ENCODE data around the gene FHL2. TPM values are rescaled to one million over a fixed set of nuclear protein-coding genes. Genes with fewer than 3 reads are reported as not detected.

Gene FHL2
- total and polyA plus RNA-seq, 9 of the 15 experiments (the other 6 are each of a cell fraction or from before 2014, with no cell fraction given) = 7.5 to 33.1 (median 23.9) TPM

DNA sequence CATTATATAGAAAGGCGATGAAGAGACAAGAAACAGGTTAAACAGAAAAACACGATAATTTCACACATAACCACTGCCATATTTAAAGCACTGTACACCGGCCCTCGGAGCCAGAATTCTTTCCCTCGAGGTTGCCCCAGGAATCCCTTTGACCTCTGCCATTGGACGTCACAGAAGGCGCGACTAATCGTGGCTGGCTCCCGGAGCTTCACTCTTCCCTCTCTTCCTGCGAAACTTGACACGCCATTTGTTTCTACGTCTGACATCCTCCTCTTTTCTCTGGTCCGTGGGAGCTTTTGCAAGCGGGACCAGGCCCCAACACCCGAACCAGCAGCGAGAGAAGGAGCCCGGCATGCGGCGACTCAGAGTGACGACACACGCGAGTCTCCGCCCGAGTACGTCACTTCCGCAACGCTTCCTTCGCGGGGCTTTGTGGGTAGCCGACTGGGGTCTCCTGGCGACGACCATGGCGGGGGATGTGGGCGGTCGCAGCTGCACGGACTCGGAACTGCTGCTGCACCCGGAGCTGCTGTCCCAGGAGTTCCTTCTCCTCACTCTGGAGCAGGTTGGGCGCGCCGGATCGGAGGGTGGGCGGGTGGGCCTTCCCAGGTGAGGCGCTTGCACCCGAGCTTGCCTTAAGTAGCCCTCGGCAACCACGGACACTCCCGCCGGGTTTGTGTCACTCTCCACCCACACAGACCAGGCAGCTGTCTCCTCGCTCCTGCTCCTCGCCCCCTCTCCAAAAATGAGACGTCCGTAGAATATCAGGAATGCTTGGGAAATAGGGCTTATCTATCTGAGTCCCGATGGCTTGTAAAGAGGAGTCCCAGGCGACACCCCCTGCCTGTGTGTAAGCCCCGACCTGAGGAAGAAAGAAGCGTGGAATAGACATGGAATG lies 61.5 kb downstream of the FHL2 start, which contains the start of gene C2orf49 (continued):
- TF ChIP-seq, protein P1, sequence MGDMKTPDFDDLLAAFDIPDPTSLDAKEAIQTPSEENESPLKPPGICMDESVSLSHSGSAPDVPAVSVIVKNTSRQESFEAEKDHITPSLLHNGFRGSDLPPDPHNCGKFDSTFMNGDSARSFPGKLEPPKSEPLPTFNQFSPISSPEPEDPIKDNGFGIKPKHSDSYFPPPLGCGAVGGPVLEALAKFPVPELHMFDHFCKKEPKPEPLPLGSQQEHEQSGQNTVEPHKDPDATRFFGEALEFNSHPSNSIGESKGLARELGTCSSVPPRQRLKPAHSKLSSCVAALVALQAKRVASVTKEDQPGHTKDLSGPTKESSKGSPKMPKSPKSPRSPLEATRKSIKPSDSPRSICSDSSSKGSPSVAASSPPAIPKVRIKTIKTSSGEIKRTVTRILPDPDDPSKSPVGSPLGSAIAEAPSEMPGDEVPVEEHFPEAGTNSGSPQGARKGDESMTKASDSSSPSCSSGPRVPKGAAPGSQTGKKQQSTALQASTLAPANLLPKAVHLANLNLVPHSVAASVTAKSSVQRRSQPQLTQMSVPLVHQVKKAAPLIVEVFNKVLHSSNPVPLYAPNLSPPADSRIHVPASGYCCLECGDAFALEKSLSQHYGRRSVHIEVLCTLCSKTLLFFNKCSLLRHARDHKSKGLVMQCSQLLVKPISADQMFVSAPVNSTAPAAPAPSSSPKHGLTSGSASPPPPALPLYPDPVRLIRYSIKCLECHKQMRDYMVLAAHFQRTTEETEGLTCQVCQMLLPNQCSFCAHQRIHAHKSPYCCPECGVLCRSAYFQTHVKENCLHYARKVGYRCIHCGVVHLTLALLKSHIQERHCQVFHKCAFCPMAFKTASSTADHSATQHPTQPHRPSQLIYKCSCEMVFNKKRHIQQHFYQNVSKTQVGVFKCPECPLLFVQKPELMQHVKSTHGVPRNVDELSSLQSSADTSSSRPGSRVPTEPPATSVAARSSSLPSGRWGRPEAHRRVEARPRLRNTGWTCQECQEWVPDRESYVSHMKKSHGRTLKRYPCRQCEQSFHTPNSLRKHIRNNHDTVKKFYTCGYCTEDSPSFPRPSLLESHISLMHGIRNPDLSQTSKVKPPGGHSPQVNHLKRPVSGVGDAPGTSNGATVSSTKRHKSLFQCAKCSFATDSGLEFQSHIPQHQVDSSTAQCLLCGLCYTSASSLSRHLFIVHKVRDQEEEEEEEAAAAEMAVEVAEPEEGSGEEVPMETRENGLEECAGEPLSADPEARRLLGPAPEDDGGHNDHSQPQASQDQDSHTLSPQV (IDR thresholded peaks at IDR 0.05) = peak; percentile 45; the same call in 1 of the 2 replicates
- TF ChIP-seq FOXK2 (conservative IDR thresholded peaks at IDR 0.05 in 1 of 2, IDR thresholded peaks at IDR 0.05 in 1 of 2; ENCODE audit: low read depth in 2 of 2) (peak; percentile 90 to 92), TSC22D4 (tag; IDR thresholded peaks at IDR 0.05) (no peak), ARID2 (IDR thresholded peaks at IDR 0.05) (no peak), FOXJ3 (CRISPR knock-in tag; IDR thresholded peaks at IDR 0.05) (no peak), MIER1 (IDR thresholded peaks at IDR 0.05; ENCODE audit: low read depth) (no peak), ZNF57 (CRISPR knock-in tag; IDR thresholded peaks at IDR 0.05) (no peak)
- TF ChIP-seq, protein P2, sequence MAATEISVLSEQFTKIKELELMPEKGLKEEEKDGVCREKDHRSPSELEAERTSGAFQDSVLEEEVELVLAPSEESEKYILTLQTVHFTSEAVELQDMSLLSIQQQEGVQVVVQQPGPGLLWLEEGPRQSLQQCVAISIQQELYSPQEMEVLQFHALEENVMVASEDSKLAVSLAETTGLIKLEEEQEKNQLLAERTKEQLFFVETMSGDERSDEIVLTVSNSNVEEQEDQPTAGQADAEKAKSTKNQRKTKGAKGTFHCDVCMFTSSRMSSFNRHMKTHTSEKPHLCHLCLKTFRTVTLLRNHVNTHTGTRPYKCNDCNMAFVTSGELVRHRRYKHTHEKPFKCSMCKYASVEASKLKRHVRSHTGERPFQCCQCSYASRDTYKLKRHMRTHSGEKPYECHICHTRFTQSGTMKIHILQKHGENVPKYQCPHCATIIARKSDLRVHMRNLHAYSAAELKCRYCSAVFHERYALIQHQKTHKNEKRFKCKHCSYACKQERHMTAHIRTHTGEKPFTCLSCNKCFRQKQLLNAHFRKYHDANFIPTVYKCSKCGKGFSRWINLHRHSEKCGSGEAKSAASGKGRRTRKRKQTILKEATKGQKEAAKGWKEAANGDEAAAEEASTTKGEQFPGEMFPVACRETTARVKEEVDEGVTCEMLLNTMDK (IDR thresholded peaks at IDR 0.05; ENCODE audit: borderline replicate concordance, insufficient read depth, low read depth, low read length, poor library complexity, severe bottlenecking) = no peak
- TF ChIP-seq, protein P3, sequence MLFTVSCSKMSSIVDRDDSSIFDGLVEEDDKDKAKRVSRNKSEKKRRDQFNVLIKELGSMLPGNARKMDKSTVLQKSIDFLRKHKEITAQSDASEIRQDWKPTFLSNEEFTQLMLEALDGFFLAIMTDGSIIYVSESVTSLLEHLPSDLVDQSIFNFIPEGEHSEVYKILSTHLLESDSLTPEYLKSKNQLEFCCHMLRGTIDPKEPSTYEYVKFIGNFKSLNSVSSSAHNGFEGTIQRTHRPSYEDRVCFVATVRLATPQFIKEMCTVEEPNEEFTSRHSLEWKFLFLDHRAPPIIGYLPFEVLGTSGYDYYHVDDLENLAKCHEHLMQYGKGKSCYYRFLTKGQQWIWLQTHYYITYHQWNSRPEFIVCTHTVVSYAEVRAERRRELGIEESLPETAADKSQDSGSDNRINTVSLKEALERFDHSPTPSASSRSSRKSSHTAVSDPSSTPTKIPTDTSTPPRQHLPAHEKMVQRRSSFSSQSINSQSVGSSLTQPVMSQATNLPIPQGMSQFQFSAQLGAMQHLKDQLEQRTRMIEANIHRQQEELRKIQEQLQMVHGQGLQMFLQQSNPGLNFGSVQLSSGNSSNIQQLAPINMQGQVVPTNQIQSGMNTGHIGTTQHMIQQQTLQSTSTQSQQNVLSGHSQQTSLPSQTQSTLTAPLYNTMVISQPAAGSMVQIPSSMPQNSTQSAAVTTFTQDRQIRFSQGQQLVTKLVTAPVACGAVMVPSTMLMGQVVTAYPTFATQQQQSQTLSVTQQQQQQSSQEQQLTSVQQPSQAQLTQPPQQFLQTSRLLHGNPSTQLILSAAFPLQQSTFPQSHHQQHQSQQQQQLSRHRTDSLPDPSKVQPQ (CRISPR knock-in tag; IDR thresholded peaks at IDR 0.05; ENCODE audit: borderline replicate concordance) = no peak
